LNCaP clone FGC (cell line): ENCODE data around the gene MTTP.
A peak's percentile ranks its signal among the peaks of the same experiment; 100 is the strongest.

ENCODE experiments used
- DNase-seq: peaks from one replicate; pipeline ENCODE4 v3.0.0-alpha.2; 2011; ENCODE audit warnings: low read depth
- H3K4me3 ChIP-seq: 2 replicates; pipeline ENCODE4 v1.5.1; 2011; ENCODE audit warnings: mild to moderate bottlenecking, low read depth, low read length, control low read depth
- TF ChIP-seq, protein P1 (sequence below): IDR thresholded peaks from 2 replicates; pipeline ENCODE4 v1.5.1; 2012; ENCODE audit warnings: mild to moderate bottlenecking; ENCODE audit not compliant: control insufficient read depth, insufficient read depth; ENCODE audit errors: extremely low read depth

MTTP gene

DNA sequence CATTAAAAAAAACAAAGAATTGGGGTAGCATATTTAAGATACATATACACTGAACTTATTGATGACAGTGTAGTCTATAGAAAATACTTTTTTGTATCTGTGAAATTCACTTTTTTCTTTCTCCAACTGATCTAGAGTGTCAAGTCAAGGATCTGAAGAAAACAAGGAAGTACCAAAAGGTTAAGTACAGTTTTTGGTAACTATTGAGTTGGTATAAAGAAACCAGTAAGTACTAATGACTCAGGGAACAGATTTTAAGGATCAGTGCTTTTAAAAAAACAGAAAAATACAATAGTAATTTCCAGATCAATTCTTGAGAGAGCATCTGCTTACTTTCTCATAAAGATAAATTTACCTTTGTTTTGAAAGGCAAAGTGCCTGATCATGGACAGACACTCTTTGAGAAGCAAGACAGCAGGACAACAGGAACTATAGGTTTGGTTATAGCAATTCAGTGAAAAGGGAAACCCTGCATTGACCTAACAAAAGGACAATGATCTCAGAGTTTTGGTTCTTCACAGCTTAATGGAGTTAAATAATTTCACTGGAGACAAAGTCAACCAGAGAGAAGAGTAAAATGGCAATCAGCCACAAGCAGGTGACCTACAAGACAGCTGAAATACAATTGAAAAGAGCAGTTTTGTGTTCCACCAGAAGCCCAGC is 34.2 kb upstream of the MTTP start:
- no peak for DNase-seq
- TF ChIP-seq, protein P1, sequence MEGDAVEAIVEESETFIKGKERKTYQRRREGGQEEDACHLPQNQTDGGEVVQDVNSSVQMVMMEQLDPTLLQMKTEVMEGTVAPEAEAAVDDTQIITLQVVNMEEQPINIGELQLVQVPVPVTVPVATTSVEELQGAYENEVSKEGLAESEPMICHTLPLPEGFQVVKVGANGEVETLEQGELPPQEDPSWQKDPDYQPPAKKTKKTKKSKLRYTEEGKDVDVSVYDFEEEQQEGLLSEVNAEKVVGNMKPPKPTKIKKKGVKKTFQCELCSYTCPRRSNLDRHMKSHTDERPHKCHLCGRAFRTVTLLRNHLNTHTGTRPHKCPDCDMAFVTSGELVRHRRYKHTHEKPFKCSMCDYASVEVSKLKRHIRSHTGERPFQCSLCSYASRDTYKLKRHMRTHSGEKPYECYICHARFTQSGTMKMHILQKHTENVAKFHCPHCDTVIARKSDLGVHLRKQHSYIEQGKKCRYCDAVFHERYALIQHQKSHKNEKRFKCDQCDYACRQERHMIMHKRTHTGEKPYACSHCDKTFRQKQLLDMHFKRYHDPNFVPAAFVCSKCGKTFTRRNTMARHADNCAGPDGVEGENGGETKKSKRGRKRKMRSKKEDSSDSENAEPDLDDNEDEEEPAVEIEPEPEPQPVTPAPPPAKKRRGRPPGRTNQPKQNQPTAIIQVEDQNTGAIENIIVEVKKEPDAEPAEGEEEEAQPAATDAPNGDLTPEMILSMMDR = no peak
- no peak overlapping the region for H3K4me3 ChIP-seq

DNA sequence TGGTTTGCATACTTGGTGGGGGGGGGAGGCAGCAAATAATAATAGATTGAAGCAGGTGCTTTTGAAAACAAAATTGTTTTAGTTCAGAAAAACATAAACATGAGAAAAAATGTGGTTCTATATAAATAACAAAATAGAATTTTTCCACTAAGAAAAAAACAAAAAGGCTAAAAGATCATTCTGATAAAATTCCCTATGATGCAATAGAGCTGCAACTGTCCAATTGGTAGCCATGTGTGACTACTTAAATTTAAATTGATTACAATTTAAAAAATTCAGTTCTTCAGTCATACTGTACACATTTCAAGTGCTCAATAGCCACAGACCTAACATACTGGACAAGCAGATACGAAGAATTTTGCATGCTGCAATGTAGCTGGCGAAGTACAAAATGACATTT is 21.8 kb upstream of the MTTP start:
- TF ChIP-seq, protein P1 = no peak
- no peak for DNase-seq
- no peak overlapping the region for H3K4me3 ChIP-seq

DNA sequence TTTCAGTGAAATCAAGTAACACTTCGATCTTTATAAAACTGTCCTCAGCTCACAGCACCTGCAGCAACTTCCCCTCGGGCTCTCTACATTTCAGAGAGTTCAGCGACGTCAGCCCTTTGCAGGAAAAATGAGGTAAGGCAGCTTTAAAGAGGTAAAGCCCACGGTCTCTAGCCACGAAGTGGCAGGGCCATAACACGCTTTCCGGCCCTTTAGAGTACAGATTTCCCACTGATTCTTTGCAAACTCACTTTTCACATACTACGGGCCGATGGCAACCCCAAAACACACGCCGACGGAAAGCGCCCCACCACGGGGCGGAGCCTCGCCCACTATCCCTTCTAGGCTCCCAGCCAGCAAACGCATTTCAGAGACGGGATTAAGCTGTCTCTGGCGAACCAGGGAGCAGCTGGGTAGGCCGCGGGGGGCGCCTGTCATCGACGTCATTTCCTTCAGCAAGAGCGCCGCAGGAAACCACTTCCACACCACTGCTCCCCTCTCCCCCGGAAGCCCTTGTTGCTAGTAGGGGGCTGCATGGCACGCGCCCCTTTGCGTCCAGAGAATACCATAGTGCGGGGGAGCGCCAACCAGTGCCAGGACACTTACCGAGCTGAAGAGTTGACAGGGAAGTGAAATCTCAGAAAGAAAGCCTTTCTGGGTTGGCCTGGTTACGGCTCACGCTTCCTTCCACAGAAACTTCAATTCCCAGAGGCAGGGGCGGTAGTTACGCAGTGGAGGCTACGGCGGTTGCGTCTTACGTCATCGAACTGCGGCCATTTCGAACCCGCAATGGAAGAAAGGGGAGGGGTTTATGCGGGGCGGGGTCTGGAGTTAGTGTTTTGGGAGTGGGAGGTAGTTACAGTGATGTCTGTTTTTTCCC is 11.1 kb upstream of the MTTP start, which contains the start of gene TRMT10A:
TRMT10A (minus strand) TSS at position 730 of the 877 bp plus-strand sequence. CDS start 4,701 bp downstream, outside the sequence.
- TF ChIP-seq, protein P1 = 0 out of 2 replicates have a peak, but pooled peaks have one; percentile 3
- peak; percentile 91 for DNase-seq
- H3K4me3 ChIP-seq = peak within 1 kb of the TSS; percentile 91

DNA sequence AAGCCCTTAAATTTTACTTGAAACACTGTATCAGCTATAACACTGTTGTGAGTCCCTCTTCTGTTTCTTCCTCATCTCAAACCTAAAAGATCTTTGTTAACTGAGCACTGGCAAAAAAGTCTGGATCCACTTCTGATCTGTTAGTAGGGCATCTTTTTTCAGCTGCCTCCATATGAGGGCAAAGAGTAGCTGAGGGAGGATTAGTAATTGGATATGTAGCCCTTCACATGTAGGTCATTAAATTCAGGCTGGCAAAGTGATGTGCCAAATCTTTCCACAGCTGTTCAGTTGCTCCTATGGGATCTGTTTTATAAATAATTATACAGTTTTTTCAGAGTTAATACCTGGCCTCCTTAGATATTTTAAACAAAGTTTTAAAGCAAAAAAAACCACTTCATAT is 9.7 kb upstream of the MTTP start:
- no peak overlapping the region for H3K4me3 ChIP-seq
- TF ChIP-seq, protein P1 = no peak
- no peak for DNase-seq

DNA sequence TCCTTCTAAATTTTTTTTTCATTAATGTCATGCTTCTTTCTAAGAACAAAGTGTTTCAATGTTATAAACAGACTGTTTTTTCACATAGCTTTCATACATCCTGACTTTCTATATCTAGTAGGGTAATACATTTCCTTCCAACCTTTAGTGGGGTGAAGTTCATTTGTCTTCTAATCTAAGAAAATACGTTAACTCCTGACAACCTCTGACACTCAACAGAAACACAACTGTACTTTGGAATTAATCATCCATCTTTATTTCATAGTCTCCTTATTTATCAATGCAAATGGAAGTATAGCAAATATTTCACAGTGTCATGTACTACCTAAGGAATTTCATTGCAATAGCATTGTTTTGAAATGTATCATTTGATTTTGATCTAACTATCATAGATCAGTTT is 2.7 kb upstream of the MTTP start:
- TF ChIP-seq, protein P1 = no peak
- H3K4me3 ChIP-seq = no peak overlapping the region
- no peak for DNase-seq

DNA sequence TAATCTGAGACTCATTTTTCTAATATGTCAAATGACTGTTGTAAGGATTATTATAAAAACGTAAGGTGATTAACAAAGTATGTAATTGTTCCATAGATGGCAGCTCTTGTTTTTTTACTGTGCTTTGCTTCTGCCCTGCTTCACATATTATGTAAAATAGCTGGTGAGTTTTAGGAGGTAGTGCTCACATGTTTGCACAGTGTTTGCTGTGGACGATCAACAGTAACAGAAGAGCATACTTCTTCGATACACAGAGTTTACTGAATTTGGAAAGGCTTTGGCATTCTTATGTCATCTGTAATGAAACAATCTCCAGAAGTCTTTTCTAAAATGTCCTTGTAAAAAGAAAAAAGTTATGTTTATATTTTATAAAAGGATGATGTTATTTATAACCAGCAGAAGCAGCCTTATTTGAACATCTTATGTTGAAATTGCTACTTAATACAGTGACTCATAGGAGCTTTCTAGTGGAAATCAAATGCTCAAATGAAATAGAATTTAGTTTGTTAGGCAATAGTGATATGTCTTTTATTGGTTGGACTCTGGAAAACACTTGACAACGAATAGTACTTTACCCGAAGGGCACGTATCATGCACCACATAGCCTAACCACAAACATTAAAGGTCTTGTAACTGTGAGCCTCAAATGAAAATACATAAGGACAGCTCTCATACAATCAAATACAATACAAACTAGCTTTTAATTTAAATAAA is 1.9 kb upstream of the MTTP start:
- DNase-seq = no peak
- H3K4me3 ChIP-seq = no peak overlapping the region
- TF ChIP-seq, protein P1 = no peak
